Stimulated activated CD8-positive, alpha-beta memory T cell treated with anti-CD3 and anti-CD28 coated beads, Interleukin-12 subunit alpha, Interleukin-12 subunit beta, amount 100 ng/mL, for 24 hours (primary cell): ENCODE measurements around the gene ZNF710.

Experiments
- DNase-seq: peaks from one replicate; pipeline ENCODE4 v3.0.0-alpha.2; 2020; ENCODE audit errors: extremely low read depth

The ZNF710 gene

DNA sequence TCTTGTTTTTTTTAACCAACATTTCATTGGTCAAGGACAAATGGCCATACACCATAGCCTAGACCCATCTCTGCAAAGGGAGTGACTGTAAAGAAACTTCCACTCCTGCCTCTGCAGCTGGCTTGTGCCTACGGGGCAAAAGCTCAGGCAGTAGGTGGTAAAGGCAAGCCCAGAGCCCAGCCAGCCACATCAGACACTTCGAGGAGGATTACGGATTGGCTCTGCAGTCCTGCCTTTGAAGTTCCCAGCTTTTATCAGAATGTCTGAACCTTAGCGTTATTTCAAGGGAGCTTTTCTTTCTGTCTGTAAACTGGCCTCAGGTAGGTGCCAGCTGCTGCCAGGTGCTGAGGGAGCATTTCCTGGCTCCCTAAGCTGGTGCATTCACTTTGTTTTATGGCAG, 15.6 kb downstream of the ZNF710 start:
- no peak for DNase-seq

DNA sequence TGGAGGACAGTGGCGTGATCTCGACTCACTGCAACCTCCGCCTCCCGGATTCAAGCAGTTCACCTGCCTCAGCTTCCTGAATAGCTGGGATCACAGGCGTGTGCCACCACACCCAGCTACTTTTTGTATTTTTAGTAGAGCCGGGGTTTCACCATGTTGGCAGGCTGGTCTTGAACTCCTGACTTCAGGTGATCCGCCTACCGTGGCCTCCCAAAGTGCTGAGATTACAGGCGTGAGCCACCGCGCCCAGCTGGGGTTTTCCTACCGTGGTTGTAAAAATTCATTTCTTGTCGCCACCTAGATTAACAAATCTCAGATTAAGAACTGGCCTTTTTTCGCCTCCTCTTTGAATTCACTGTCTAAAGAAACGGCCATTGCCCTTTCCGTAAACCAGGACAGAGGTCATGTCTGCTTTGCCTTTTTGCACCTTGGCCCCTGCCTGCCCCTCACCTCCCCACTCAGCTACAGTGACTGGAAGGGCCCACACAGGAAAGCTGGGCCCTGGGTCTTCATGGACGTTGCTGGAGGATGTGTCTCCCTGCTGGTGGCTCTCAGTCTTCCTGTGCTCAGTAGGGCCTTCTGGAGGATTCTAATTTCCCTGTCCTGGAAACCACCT, 17.2 kb downstream of the ZNF710 start:
- no peak for DNase-seq

DNA sequence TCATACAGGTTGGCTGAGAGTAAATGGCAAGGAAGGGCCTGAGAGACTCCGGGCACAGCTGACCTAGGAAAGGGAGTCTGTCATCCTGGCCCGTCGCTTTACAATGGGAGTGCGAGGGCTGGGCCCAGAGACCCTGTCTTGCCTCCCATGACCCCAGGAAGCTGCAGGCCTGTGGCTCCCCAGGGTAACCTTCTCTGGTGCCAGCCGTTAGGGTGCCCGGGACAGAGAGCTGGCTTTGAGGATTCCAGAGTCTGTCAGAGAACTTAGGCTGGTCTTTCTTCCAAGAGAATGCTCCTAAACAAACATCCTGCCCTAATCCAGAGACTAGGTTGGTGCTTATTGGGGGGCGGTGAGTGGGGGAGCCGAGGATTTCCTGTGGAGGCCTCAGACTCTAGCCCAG, 18.5 kb downstream of the ZNF710 start:
- DNase-seq: no peak

DNA sequence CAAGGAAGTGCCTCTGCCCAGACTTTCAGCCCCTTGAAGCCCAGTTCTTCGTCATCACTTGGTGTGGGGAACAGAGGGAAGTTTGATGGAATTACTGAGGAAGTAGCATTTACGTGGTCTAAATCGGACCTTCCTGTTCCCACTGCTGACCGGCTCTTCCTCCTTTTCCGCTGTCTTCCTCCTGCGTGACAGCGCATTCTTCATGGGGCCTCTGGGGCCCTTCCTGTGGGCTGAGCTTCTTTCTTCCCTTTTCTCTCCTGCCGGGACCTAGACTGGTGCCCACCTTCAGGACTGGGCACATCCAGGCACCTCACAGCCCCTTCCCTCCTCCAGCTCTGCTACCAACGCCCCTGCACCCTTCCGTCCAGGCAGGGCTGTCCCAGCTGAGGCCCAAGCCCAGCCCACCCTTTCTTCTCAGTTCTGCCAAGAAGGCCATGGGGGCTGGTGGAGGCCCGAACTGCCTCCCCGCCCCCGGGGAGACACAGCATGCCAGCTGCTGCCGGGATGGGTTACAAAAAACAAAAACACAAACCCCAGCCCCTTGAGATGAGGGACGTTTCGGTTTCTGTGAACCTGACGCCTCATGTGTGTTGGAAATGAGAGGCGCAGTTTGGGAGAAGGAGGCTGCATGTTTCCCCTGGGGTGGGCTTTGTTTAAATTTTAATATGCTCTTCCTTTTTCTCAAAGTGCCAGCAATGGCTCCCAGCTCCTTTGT, 19.1 kb downstream of the ZNF710 start:
- no peak for DNase-seq

DNA sequence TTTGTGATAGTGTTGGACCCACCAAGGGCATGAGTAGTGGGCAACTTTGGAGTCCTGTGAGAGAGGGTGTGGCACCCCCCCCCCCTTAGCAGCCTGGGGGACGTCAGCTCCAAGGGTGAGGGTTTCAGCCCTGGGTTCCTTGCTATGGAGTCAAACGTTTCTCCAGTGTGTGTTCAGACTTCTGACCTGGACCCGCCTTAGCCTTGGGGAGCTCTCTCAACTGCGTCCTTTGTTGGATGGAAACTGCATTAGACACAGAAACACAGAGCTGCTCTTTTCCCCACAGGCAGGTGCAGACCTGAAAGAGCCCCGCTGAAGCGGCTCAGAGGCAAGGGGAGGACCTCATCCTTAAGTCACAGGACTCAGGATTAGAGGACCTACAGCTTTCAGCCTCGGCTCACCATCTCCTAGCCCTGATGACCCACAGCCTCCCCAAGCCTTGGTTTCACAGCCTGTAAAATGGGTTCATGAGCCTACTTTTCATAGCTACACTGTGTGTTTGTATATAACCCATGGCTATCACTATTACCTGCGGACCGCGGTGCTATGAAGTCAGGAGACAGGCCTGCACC, 19.9 kb downstream of the ZNF710 start:
- no peak for DNase-seq

DNA sequence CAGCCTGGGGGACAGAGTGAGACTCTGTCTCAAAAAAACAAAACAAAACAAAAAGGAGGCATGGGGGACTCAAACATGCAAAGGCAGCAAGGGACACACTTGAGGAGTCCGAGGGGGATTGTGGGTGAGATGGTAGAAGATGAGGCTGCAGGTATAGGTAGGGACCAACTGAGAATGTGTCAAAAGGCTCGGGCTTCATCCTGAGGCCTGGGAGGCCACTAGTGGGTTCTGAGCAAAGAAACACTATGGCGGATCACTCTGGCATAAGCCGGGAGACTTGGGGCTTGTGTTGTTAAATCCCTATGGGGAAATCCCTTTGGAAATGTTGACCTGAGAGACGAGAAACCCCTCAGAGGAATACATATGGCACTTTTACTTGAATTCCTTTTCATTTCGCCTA, 21.2 kb downstream of the ZNF710 start:
- no peak for DNase-seq

DNA sequence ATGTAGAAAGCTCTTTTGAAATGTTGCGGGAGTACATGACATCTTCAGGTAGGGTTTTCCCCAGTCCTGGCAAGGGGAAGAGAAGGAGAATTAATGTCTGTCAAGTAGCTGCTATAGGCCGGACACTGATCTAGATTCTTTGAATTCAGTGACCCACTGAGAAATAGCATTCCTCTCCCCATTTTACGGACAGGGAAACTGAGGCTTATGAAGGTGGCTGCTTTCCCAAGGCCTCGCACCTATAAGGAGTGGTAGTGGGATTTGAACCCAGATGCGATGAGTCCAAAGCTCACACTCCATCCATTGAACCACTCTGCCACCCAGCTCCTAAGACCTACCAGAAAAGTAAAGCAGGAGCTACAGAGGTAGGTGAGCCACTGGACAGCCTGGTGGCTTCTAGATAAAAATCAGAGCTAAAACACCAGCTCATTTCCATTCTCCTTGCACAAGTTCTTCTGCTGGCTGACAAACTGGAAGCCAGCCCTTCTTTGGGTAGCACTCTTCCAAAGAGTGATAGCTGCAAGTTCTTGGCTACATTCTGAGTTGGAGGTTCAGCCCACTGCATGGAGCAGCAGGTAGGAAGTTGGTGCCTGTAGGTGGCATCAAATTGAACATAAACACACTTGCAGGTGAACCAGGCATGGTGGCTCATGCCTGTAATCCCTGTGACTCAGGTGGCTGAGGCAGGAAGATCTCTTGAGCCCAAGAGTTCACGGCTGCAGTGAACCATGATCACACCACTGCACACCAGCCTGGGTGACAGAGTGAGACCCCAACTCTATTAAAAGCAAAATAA, 22.0 kb downstream of the ZNF710 start:
- no peak for DNase-seq

DNA sequence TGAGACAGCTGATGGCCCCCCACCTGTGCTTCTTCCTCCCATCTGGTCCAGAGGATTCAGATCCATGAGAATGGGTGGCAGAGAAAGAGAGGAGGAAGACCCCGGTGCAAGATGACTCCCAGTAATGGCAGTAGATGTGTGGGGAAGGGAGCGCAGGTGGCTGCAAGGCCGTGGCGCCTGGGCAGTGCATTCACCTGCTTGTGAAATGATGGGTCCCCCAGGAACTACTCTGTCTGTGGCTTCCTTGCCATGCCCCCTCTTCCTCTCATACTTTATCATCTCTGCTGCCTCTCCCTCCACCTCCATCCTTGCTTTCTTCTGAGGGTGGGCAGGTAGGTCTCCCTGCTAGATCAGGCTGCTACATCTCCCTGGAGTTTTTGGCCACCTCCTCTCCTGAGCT, 23.3 kb downstream of the ZNF710 start:
- DNase-seq: no peak

DNA sequence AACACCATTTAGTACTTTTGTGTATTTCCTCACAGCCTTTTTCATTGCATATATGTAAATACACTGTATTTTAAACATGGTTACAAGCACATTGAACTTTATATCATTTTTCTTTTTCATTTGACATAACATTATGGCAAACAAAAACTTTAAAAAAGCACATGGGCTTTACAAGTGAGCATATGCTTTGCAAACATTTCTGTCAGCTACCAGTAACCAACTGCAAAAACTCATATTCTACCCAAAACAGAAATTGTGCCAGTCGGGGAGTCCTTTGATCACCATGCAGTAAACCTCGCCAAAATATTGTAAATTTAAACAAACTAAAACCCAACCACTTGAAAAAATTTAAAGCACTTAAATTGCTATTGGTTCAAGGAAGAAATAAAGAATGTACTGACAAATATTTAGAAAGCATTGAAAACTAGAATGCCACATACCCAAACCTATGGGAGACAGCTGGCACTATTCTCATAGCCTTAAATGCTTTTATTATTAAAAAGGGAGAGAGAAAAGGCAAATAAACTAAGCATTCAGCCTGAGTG, 24.4 kb downstream of the ZNF710 start:
- DNase-seq: no peak

DNA sequence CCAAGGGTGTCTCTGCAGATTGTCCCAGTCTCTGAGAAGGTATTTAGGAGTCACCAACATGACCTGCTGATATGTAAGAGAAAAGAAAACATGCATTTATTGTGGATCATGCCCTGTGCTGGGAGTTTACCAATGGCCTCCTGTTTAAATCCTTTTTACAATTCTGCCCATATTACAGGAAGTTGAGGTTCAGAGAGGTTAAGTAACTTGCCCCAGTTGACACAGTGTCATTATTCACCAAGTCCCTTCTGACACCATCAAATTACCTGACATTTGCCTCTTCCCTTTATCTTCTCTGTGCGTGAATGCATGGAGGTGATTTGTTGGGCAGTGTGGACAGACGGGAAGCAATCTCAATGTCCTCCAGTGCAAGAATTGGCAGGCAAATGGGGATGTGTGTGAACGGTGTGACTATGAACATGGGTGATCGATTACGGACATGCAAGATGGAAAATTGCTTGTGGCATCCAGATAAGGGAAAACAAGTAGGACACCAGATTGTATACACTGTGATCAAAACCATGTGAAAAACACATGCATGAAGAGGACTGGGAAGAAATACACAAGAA, 27.3 kb downstream of the ZNF710 start:
- DNase-seq: no peak

DNA sequence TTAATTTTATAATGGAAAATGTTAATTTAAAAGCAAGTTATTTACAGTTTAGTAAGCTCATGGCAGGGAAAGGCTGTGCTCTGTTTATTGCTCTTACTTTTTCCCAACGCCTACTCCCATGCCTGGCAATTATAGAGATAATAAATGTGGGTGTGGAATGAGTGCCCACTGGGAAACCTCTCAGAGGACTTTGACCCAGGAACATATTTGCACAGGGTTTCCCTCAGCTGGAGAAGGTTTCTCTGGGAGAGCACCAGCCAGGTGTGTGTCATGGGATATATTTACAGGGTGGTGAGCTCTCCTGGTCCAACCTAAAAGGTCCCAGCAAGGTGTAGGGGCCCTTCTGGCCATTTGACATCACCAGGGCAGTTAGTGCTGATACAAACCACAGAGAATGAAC, 27.9 kb downstream of the ZNF710 start:
- no peak for DNase-seq

DNA sequence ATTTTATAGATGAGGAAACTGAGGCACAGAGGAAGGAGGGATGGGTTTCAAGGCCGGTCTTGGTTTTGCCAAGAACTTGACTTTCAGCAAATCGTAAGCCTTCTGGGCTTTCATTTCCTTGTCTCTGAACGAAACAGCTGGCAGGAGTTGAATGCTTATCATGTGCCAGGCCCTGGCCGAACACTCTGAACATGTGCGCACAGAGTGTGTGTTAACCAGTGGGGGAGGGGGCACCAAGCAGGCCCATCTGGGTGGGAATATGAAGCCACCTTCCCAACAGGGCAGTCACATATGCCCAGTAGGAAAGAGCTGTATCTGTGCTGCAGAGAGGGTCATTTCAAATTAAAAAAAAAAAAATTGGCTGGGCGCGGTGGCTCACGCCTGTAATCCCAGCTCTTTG, 29.3 kb downstream of the ZNF710 start:
- no peak for DNase-seq

DNA sequence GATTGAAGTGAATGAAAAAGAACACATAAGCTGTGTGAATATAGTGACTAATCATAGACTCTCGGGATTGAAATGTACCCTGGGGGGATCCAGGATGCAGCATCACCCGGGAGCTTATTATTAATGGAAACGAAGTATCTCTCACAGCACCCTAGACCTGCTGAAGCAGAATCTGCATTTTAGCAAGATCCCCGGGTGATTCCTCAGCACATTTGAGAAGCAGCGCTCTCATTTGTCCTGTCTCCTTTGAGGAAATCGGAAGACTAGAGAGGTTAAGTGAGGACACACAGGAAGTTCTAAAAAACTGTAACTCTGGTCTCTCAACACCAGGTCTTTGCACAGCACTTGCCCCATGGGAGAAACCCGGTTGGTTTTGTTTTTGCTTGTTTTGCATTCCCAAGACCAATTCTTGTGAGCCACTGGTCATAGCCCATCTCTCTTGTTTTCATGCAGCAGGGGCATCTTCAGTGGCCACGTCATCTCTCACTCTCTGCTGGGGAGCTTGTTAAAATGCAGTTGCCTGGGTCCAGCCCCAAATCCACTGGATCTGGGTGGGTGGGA, 30.2 kb downstream of the ZNF710 start:
- no peak for DNase-seq

DNA sequence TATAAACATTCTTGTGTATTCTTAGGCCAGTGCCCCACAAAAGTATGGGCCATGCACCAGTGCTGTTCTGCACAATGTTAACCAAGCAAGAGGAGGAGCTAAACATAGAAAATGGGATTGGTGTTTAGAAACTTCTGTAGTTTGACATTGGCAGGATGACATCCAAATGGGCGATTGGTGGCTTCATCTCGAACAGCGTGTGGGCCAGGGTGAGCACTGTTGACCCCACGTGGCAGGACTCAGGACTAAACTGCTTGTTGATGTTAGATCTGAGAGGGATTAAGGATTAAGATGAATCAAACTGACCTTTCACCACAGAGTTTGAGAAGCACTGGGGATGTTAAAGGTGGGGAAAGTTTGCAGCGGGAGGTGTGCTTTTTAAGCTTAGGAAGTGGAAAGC, 31.9 kb downstream of the ZNF710 start:
- no peak for DNase-seq

DNA sequence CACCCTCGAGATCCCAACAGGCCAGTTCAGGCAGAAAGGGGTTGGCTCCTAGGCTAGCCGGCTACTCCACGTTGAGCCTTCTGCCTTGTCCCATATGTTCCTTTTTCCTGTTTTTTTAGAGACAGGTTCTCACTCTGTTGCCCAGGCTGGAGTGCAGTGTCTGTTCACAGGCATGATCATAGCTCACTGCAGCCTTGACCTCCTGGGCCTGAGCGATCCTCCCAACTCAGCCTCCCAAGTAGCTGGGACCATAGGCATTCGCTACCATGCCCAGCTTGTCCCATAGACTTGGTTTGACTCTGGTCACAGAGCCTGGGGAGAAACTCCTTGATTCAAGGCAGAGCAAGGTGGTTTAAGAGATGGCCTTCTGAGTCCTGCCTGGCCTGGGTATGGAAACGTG, 32.3 kb downstream of the ZNF710 start:
- DNase-seq: no peak

DNA sequence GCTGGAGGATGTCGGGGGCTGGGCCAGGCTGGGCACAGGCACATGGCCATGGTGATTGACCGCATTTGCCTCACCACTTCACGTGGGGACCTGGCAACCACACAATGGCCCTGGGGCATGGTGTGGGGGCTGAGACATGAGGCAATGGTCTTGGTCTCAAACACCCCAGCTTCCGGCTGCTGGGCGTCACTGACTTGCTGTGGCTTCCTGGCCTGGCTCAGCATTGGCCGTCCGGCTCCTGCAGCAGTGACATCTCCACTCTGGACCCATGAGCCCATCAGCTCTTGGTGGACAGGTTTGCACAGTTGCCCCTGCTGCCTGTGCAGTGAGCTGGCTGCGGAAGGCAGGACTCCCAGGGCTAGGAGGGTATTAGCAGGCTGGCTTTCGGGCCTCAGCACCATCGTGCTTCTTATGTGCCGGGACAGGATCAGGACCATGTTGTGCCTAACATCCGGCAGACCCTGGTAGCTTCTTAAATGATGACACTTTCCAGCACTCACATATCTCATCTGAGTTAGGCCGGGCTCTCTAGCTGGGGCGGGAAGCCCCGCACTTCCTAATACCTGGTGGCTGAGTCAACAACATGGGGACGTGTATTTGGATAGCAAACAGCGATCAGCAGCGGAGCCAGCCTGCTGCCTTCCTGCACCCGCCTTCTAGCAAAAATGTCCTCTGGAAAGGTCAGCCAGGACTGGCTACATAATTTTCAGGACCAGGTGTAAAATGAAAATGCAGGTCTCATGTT, 34.1 kb downstream of the ZNF710 start:
- DNase-seq: no peak

DNA sequence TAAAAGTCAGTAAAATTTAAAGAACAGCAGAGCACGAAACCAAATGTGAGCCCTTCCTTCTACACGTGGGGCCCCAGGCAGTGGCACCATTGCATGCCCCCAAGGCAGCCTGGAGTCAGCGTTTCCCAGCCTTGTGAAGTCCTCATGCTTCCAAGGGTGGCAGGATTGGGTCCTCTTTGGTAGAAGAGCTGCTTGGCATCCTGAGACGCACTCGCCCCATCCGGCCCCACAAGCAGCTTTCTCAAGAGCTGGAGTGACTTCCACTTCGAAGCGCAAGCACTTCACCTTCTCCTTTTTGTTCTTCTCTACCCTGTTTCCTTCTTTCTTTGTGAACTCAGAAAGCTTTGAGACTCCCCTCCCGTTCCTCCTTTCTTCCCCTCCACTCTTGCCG, 34.7 kb downstream of the ZNF710 start:
- DNase-seq: no peak

DNA sequence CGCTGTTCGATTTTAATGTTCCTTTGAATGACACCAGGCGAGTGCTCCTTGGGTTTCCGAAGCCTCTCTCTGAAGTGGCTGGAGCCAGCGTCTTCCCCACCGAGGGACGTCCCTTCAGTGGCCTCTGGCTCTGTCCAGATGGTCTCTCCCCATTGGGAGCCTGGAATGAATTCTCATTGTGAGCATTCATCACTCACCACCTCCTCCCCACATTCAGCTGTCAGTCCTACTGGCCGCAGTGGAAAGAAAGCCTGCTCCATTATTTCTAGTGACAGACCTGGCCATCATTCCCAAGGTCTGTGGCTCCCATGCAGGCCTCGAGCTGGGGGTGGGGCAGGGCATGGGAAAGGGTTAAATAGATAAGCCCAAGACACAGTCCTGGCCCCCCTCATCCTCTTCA, 35.2 kb downstream of the ZNF710 start:
- DNase-seq: no peak

DNA sequence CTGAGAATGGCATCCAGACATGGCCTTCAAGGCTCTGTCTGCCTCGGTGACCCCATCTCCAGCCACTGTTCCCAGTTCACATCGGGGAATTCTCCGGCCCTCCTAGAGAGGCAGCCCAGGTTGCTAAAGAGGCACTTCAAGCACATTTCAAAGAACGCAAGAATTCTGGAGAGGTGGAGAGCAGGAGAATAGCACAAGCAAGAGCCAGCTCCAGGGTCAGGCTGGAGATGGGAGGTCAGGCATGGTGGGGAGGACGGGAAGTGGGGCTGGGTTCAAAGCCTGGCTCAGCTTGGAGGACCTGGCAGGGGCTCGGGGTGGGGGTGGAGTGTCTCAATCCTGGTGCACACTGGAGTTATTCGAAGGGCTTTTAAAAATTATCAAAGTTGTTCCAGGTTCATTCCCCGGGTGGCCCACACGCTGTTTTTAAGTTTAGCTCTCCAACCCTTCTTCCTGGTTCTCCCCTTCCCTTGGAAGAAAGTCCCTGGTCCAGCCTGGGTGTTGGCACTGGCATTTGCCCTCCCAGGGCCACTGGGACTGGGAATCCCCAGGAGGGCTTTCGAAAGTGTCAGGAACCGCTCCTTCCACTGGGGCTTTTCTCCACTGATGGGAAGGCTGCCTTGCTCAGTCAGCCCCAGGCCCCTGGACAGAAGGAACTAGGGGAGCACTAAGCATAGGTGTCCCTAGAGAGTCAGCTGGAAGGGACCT, 35.8 kb downstream of the ZNF710 start:
- no peak for DNase-seq

DNA sequence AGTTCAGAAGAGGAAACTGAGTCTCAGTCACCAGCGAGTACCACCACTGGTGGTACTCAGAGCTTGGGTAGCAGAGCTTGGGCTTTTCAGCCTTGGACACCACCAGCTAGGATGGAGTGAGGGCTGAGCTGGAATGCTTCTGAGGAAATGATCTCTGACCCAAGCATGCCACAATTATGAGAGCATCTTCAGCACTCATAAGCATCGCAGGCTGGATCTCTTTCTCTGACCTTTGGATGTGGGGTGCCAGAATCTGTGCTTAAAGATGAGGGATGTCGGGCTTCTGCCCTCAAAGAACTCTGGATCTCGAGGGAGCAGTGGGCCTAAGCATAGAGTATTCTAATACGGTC, 36.4 kb downstream of the ZNF710 start:
- DNase-seq: no peak
